ENCODE measurements around the gene OBSCN.

Gene OBSCN

GRCh38 chr1:228308628-228309325, 100.9 kb downstream of the OBSCN start:
- H3K4me3 ChIP-seq (ENCODE audit: low read depth in 1 of 2, low read length in 2 of 2), result no peak overlapping the region
- H3K9ac ChIP-seq (ENCODE audit: low read length), result no peak overlapping the region
- no peaks in the 10 kb centered on the region for H3K36me3 ChIP-seq (ENCODE audit: insufficient read depth, low read length)
- H3K9me3 ChIP-seq (ENCODE audit: low read length), result peaks cover 6% of the 10 kb centered on the region
- no peak overlapping the region for H3K27ac ChIP-seq (ENCODE audit: low read depth, low read length)
- peaks cover 0 to 8% of the 10 kb centered on the region in 2 donors for H3K27me3 ChIP-seq (ENCODE audit: control insufficient read depth in 1 of 2, insufficient read depth in 2 of 2, low read length in 2 of 2)
- H3K4me1 ChIP-seq (ENCODE audit: insufficient read depth, low read length), result no peaks in the 10 kb centered on the region

- Histone ChIP-seq H3K27ac (ENCODE audit: low read depth, low read length) (no peak overlapping the region), H3K4me3 (ENCODE audit: low read depth in 1 of 2, low read length in 2 of 2) (no peak overlapping the region), H3K9ac (ENCODE audit: low read length) (no peak overlapping the region), H3K9me3 (ENCODE audit: low read length) (peaks cover 6% of the 10 kb centered on the region), H3K27me3 (ENCODE audit: control insufficient read depth in 1 of 2, insufficient read depth in 2 of 2, low read length in 2 of 2) (peaks cover 0 to 8% of the 10 kb centered on the region in 2 donors), H3K4me1 (ENCODE audit: insufficient read depth, low read length) (no peaks in the 10 kb centered on the region), H3K36me3 (ENCODE audit: insufficient read depth, low read length) (no peaks in the 10 kb centered on the region)
These were observed 101.7 kb downstream of the OBSCN start for GRCh38 chr1:228309326-228310067.

GRCh38 chr1:228310162-228310792, 102.4 kb downstream of the OBSCN start:
- Histone ChIP-seq H3K36me3 (ENCODE audit: insufficient read depth, low read length) (no peaks in the 10 kb centered on the region), H3K27me3 (ENCODE audit: control insufficient read depth in 1 of 2, insufficient read depth in 2 of 2, low read length in 2 of 2) (peaks cover 0 to 8% of the 10 kb centered on the region in 2 donors), H3K27ac (ENCODE audit: low read depth, low read length) (no peak overlapping the region), H3K9ac (ENCODE audit: low read length) (no peak overlapping the region), H3K4me3 (ENCODE audit: low read depth in 1 of 2, low read length in 2 of 2) (no peak overlapping the region), H3K9me3 (ENCODE audit: low read length) (peaks cover 6% of the 10 kb centered on the region), H3K4me1 (ENCODE audit: insufficient read depth, low read length) (no peaks in the 10 kb centered on the region)

GRCh38 chr1:228311091-228311490, 103.2 kb downstream of the OBSCN start:
- H3K27me3 ChIP-seq (ENCODE audit: control insufficient read depth in 1 of 2, insufficient read depth in 2 of 2, low read length in 2 of 2), result peaks cover 0 to 8% of the 10 kb centered on the region in 2 donors
- peaks cover 6% of the 10 kb centered on the region for H3K9me3 ChIP-seq (ENCODE audit: low read length)
- no peak overlapping the region for H3K27ac ChIP-seq (ENCODE audit: low read depth, low read length)
- H3K36me3 ChIP-seq (ENCODE audit: insufficient read depth, low read length), result no peaks in the 10 kb centered on the region
- no peaks in the 10 kb centered on the region for H3K4me1 ChIP-seq (ENCODE audit: insufficient read depth, low read length)
- H3K4me3 ChIP-seq (ENCODE audit: low read depth in 1 of 2, low read length in 2 of 2), result no peak overlapping the region
- H3K9ac ChIP-seq (ENCODE audit: low read length), result no peak overlapping the region

- H3K4me1 ChIP-seq (ENCODE audit: insufficient read depth, low read length), result no peaks in the 10 kb centered on the region
These were observed 104.4 kb downstream of the OBSCN start for GRCh38 chr1:228312136-228312764.

GRCh38 chr1:228313536-228314277, 105.9 kb downstream of the OBSCN start:
- Histone ChIP-seq H3K36me3 (ENCODE audit: insufficient read depth, low read length) (no peaks in the 10 kb centered on the region), H3K4me3 (ENCODE audit: low read depth in 1 of 2, low read length in 2 of 2) (no peak overlapping the region), H3K27ac (ENCODE audit: low read depth, low read length) (no peak overlapping the region), H3K4me1 (ENCODE audit: insufficient read depth, low read length) (no peaks in the 10 kb centered on the region), H3K9ac (ENCODE audit: low read length) (no peak overlapping the region), H3K27me3 (ENCODE audit: control insufficient read depth in 1 of 2, insufficient read depth in 2 of 2, low read length in 2 of 2) (peaks cover 0 to 4% of the 10 kb centered on the region in 2 donors), H3K9me3 (ENCODE audit: low read length) (peaks cover 6% of the 10 kb centered on the region)

More at GRCh38 chr1:228312136-228312764, 104.4 kb downstream of the OBSCN start:
- Histone ChIP-seq H3K27ac (ENCODE audit: low read depth, low read length) (no peak overlapping the region), H3K27me3 (ENCODE audit: control insufficient read depth in 1 of 2, insufficient read depth in 2 of 2, low read length in 2 of 2) (peaks cover 0 to 8% of the 10 kb centered on the region in 2 donors), H3K9ac (ENCODE audit: low read length) (no peak overlapping the region), H3K9me3 (ENCODE audit: low read length) (peaks cover 6% of the 10 kb centered on the region), H3K36me3 (ENCODE audit: insufficient read depth, low read length) (no peaks in the 10 kb centered on the region), H3K4me3 (ENCODE audit: low read depth in 1 of 2, low read length in 2 of 2) (no peak overlapping the region)

- Histone ChIP-seq H3K36me3 (ENCODE audit: insufficient read depth, low read length) (no peaks in the 10 kb centered on the region), H3K4me3 (ENCODE audit: low read depth in 1 of 2, low read length in 2 of 2) (no peak overlapping the region), H3K9ac (ENCODE audit: low read length) (no peak overlapping the region), H3K9me3 (ENCODE audit: low read length) (peaks cover 6% of the 10 kb centered on the region), H3K4me1 (ENCODE audit: insufficient read depth, low read length) (no peaks in the 10 kb centered on the region), H3K27me3 (ENCODE audit: control insufficient read depth in 1 of 2, insufficient read depth in 2 of 2, low read length in 2 of 2) (peaks cover 0 to 4% of the 10 kb centered on the region in 2 donors), H3K27ac (ENCODE audit: low read depth, low read length) (no peak overlapping the region)
These were observed 106.4 kb downstream of the OBSCN start for GRCh38 chr1:228314315-228314657.

- Histone ChIP-seq H3K27me3 (ENCODE audit: control insufficient read depth in 1 of 2, insufficient read depth in 2 of 2, low read length in 2 of 2) (no peaks in the 10 kb centered on the region), H3K4me1 (ENCODE audit: insufficient read depth, low read length) (no peaks in the 10 kb centered on the region), H3K27ac (ENCODE audit: low read depth, low read length) (no peak overlapping the region), H3K9me3 (ENCODE audit: low read length) (peaks cover 6% of the 10 kb centered on the region), H3K36me3 (ENCODE audit: insufficient read depth, low read length) (no peaks in the 10 kb centered on the region), H3K4me3 (ENCODE audit: low read depth in 1 of 2, low read length in 2 of 2) (no peak overlapping the region), H3K9ac (ENCODE audit: low read length) (no peak overlapping the region)
These were observed 107.0 kb downstream of the OBSCN start for GRCh38 chr1:228314658-228315483.

GRCh38 chr1:228315484-228315944, 107.7 kb downstream of the OBSCN start:
- no peak overlapping the region for H3K27ac ChIP-seq (ENCODE audit: low read depth, low read length)
- no peaks in the 10 kb centered on the region for H3K27me3 ChIP-seq (ENCODE audit: control insufficient read depth in 1 of 2, insufficient read depth in 2 of 2, low read length in 2 of 2)
- H3K36me3 ChIP-seq (ENCODE audit: insufficient read depth, low read length), result no peaks in the 10 kb centered on the region
- no peak overlapping the region for H3K4me3 ChIP-seq (ENCODE audit: low read depth in 1 of 2, low read length in 2 of 2)
- H3K9ac ChIP-seq (ENCODE audit: low read length), result no peak overlapping the region
- H3K4me1 ChIP-seq (ENCODE audit: insufficient read depth, low read length), result no peaks in the 10 kb centered on the region
- H3K9me3 ChIP-seq (ENCODE audit: low read length), result peaks cover 6% of the 10 kb centered on the region

GRCh38 chr1:228315945-228316588, 108.2 kb downstream of the OBSCN start:
- no peak overlapping the region for H3K27ac ChIP-seq (ENCODE audit: low read depth, low read length)

More at GRCh38 chr1:228315945-228316588, 108.2 kb downstream of the OBSCN start:
- no peak overlapping the region for H3K9ac ChIP-seq (ENCODE audit: low read length)
- no peaks in the 10 kb centered on the region for H3K36me3 ChIP-seq (ENCODE audit: insufficient read depth, low read length)
- H3K9me3 ChIP-seq (ENCODE audit: low read length), result peaks cover 6% of the 10 kb centered on the region
- no peaks in the 10 kb centered on the region for H3K27me3 ChIP-seq (ENCODE audit: control insufficient read depth in 1 of 2, insufficient read depth in 2 of 2, low read length in 2 of 2)
- H3K4me3 ChIP-seq (ENCODE audit: low read depth in 1 of 2, low read length in 2 of 2), result no peak overlapping the region
- H3K4me1 ChIP-seq (ENCODE audit: insufficient read depth, low read length), result no peaks in the 10 kb centered on the region

Data from muscle layer of colon (tissue), 2 donors.